Measurements from ENCODE around the gene DOK3.

DNA sequence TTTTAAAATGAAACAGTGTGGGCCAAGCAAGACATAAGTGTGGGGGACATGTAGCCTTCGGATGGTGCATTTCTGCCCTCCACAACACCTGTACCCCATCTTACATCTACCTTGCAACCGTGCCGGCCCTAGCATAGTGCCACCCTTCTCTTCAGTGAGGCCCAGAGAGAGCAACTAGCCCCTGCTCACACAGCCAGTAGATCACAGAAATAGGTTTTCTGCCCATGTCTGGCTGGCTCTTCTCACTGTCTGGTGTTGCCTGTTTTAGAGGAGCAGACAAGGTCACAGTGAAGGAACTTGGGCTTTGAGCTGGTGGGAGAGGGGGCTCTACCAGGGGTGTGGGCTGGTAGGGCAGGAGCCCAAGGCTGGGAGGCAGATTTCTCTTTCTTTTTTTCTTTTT lies 23.4 kb downstream of the DOK3 start:
- TF ChIP-seq, protein P1, sequence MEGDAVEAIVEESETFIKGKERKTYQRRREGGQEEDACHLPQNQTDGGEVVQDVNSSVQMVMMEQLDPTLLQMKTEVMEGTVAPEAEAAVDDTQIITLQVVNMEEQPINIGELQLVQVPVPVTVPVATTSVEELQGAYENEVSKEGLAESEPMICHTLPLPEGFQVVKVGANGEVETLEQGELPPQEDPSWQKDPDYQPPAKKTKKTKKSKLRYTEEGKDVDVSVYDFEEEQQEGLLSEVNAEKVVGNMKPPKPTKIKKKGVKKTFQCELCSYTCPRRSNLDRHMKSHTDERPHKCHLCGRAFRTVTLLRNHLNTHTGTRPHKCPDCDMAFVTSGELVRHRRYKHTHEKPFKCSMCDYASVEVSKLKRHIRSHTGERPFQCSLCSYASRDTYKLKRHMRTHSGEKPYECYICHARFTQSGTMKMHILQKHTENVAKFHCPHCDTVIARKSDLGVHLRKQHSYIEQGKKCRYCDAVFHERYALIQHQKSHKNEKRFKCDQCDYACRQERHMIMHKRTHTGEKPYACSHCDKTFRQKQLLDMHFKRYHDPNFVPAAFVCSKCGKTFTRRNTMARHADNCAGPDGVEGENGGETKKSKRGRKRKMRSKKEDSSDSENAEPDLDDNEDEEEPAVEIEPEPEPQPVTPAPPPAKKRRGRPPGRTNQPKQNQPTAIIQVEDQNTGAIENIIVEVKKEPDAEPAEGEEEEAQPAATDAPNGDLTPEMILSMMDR (IDR thresholded peaks at IDR 0.05): no peak
- TF ChIP-seq POLR2AphosphoS5 (IDR thresholded peaks at IDR 0.05): no peak
- no peak for TF ChIP-seq POLR2A (IDR thresholded peaks at IDR 0.05)
